Thyroid gland (tissue), 4 donors: ENCODE data around the gene PARP1. TPM values are rescaled to one million over a fixed set of nuclear protein-coding genes. Genes with fewer than 3 reads are reported as not detected.

Experiments used
- DNase-seq, 2 donors: peaks; one replicate each; pipeline ENCODE4 v3.0.0-alpha.2; 2019
- H3K27ac ChIP-seq, 3 donors: fragments of 200-600 bp; sonication (generic); 1 replicate in 2 of 3; 2 replicates in 1 of 3; pipeline ENCODE4 v1.5.1; 2016 to 2019; ENCODE audit warnings: mild to moderate bottlenecking in 1 of 3, moderate library complexity in 1 of 3
- H3K27me3 ChIP-seq: fragments of 200-600 bp; sonication (generic); one replicate; pipeline ENCODE4 v1.5.1; 2019
- H3K36me3 ChIP-seq, 2 donors: fragments of 200-600 bp; sonication (generic); one replicate each; pipeline ENCODE4 v1.5.1; 2016 to 2019
- H3K4me1 ChIP-seq, 2 donors: fragments of 200-600 bp; sonication (generic); one replicate each; pipeline ENCODE4 v1.5.1; 2017 to 2019
- H3K4me3 ChIP-seq, 3 donors: fragments of 200-600 bp; sonication (generic); replicated peaks in 1 of 3; 1 replicate in 2 of 3; 2 replicates in 1 of 3; pipeline ENCODE4 v1.5.1; 2016; ENCODE audit warnings: mild to moderate bottlenecking in 1 of 3
- H3K9me3 ChIP-seq: fragments of 200-600 bp; sonication (generic); one replicate; pipeline ENCODE4 v1.5.1; 2017
- CTCF ChIP-seq, 6 experiments: fragments of 200-600 bp in 3 of 6; fragments of 450-650 bp in 3 of 6; sonication (generic) in 3 of 6; IDR thresholded peaks; one replicate each; pipeline ENCODE4 v1.5.1; 2016 to 2019; ENCODE audit warnings: antibody characterized with exemption in 6 of 6, mild to moderate bottlenecking in 2 of 6, inconsistent platforms in 1 of 6, moderate library complexity in 1 of 6
- POLR2A ChIP-seq, 2 donors: fragments of 450-650 bp; IDR thresholded peaks; one replicate each; pipeline ENCODE4 v1.6.1; 2017; ENCODE audit warnings: antibody characterized with exemption in 2 of 2, mild to moderate bottlenecking in 2 of 2, moderate library complexity in 1 of 2
- WGBS, 2 donors: methylation state at CpG; one replicate each; pipeline ENCODE4 v1.1.5; 2017; 5-methylcytosine and 5-hydroxymethylcytosine counted together
- intact Hi-C: fragments of 100-400 bp; cut with DNase I; formaldehyde crosslinking; loops from one replicate; pipeline ENCODE4 v1.15.1; 2023
- total RNA-seq, 4 donors: library from RNA; depleted of rRNA; stranded (reverse); fragments of >200 nt; gene quantifications; one replicate each; pipeline ENCODE4 v1.2.3, GENCODE V29; 2016

Gene PARP1
- total RNA-seq, 4 donors from 2014 or later: 47.8 to 103 (median 90.5) TPM

DNA sequence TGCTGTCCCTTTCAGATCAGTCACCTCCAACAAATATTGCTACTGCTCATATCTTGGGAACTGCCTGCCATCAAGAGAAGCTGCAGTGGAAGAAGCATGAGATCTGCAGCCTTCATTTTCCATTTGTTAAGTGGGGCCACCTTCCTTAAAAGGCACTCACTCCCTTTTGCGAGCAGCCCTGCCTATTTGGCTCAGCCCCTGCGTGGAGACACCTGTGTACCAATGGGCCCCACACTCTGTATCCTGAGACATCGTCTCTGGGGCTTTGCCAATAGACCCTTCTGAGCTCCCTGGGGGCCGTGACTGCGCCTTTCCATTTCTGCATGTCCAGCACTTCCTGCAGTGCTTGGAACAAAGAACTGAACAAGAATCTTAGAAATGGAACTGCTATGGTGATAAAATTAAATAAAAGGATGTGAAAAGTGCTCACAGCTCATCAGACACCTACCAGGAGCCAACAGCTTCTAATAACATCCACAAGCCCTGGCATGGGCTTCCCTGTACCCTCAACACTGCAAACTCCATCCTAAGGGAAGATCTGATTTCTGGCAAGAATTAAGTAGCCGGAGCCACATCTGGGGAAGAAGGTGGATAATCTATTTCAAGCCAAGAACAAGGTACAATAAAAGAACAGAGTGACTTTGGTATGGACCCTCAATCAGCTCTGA is 36.7 kb downstream of the PARP1 start:
- H3K4me1 ChIP-seq: peaks cover 20 to 27% of the 10 kb centered on the region in 2 donors
- WGBS, 2 donors: 91 to 94% methylated on average over 6 of the region's 6 CpGs
- H3K9me3 ChIP-seq: no peaks in the 10 kb centered on the region
- H3K4me3 ChIP-seq: no peak overlapping the region
- H3K27me3 ChIP-seq: no peaks in the 10 kb centered on the region
- intact Hi-C loops: no loop called here
- no peak for TF ChIP-seq POLR2A (IDR thresholded peaks at IDR 0.05)
- no peak for TF ChIP-seq CTCF (IDR thresholded peaks at IDR 0.05)
- peaks cover 39 to 54% of the 10 kb centered on the region in 2 donors for H3K36me3 ChIP-seq
- H3K27ac ChIP-seq: no peak overlapping the region
- no peak for DNase-seq

DNA sequence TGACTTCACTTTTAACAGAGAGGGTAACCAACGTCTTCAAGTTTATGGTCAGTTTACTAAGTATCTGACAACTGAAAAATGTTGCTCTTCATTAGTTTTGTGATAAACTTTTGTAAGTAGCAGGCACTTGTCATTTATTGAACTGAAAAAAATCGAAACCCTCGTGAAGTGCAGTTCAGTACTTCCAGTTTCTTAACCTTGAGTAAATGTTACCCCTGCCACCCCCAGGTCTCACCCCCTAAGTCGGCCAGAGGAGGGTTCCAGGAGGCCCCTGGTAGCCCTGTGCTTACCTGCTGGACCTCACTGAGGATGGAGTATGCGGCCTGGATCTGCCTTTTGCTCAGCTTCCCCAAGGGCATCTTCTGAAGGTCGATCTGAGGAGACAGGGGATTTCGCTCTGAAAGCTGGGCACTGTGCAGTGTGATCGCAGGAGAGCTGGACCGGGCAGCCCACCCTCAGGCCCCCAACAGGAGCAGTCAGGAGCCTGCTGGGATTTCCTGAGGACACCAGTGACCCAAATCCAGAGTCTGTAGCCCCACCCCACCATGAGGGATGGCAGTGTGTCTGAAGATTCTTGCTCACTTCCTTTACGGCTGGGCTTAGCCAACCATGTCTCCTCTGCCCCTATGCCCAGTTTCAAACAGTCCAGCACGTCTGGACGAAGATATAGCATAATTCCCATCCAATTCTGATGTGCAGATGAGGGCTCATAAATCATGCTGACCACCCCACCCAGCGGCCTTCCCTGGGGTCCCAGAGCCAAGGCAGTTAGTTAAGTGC is 37.6 kb downstream of the PARP1 start:
- H3K9me3 ChIP-seq: no peaks in the 10 kb centered on the region
- H3K27me3 ChIP-seq: no peaks in the 10 kb centered on the region
- no peak overlapping the region for H3K4me3 ChIP-seq
- H3K27ac ChIP-seq: no peak overlapping the region
- DNase-seq: no peak
- TF ChIP-seq CTCF (IDR thresholded peaks at IDR 0.05) (no peak), POLR2A (IDR thresholded peaks at IDR 0.05) (no peak)
- intact Hi-C loops: no loop called here
- peaks cover 28 to 32% of the 10 kb centered on the region in 2 donors for H3K4me1 ChIP-seq
- 91 to 93% methylated on average over 11 to 12 of the region's 13 CpGs for WGBS, 2 donors
- H3K36me3 ChIP-seq: peaks cover 35 to 48% of the 10 kb centered on the region in 2 donors

DNA sequence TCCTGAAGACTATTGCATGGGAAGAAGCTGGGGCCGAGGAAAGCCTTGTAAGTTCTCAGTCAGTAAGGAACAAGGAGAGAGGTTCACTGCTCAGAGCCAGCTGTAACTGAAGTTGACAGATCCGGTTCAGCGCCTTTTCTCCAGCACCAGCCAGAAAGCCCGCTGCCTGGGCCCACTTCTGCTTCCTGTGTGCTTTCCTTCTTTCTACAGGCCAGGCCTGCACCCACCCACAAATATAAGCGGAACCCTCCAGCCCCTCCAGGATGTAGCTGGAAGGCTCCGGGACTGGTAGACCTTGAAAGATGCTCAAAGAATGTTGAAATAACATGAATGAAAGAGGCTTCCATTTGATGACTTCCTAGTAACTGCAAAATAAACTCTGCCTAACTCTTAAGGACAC is 38.8 kb downstream of the PARP1 start:
- peaks cover 28 to 32% of the 10 kb centered on the region in 2 donors for H3K4me1 ChIP-seq
- no peaks in the 10 kb centered on the region for H3K9me3 ChIP-seq
- H3K27ac ChIP-seq: no peak overlapping the region
- no peaks in the 10 kb centered on the region for H3K27me3 ChIP-seq
- H3K4me3 ChIP-seq: no peak overlapping the region
- DNase-seq: peak; percentile 65 to 66
- H3K36me3 ChIP-seq: peaks cover 31 to 48% of the 10 kb centered on the region in 2 donors
- intact Hi-C loops: no loop called here
- WGBS, 2 donors: 36 to 59% methylated on average over 6 of the region's 6 CpGs
- TF ChIP-seq POLR2A (IDR thresholded peaks at IDR 0.05): no peak

DNA sequence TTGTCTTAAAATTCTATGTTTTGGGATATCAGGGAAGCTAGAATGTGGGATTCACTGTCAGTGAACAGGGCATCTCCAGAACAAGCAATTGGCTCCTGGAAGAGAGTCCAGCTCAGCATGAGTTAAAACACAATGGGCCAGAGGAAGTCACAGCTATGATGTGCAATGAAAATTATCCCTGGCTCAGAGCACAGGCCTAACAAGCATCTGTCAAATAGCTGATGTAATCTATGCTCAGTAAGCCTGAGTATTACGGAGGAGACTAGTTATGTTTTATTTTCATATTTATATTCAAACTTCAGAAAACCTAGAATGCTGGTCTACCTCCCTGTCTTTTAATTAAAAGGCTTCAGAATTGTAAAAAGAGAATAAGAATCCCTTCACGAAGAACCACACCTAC is 41.6 kb downstream of the PARP1 start:
- Histone ChIP-seq H3K27me3 (no peaks in the 10 kb centered on the region), H3K4me1 (peaks cover 28 to 32% of the 10 kb centered on the region in 2 donors), H3K27ac (no peak overlapping the region), H3K4me3 (no peak overlapping the region), H3K9me3 (no peaks in the 10 kb centered on the region), H3K36me3 (peaks cover 42 to 53% of the 10 kb centered on the region in 2 donors)
- no peak for DNase-seq
- TF ChIP-seq CTCF (IDR thresholded peaks at IDR 0.05) (no peak), POLR2A (IDR thresholded peaks at IDR 0.05) (no peak)
- 89 to 94% methylated on average over 2 of the region's 2 CpGs for WGBS, 2 donors
- intact Hi-C loops: no loop called here

DNA sequence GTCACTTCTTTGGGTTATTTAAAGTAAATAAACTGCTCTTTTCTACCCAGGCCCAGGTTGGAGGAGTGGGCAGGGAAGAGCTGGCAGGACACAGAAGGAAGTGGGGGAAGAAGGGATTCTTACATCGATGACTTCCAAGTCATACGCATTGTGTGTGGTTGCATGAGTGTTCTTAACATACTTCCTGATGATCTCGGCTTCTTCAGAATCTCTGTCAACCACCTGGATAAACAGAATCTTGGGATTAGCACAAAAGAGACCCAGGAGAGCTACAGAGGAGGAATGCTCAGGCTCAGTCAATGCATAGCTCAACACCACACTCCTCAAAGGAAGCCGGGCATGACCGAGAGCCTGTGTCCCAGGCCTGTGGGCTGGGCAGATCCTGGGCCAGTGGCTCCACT is 42.1 kb downstream of the PARP1 start:
- Histone ChIP-seq H3K27me3 (no peaks in the 10 kb centered on the region), H3K36me3 (peaks cover 47 to 55% of the 10 kb centered on the region in 2 donors), H3K4me1 (peaks cover 28 to 32% of the 10 kb centered on the region in 2 donors), H3K9me3 (no peaks in the 10 kb centered on the region), H3K4me3 (no peak overlapping the region), H3K27ac (no peak overlapping the region)
- TF ChIP-seq CTCF (IDR thresholded peaks at IDR 0.05) (no peak), POLR2A (IDR thresholded peaks at IDR 0.05) (no peak)
- intact Hi-C loops: no loop called here
- peak; percentile 37 to 52 for DNase-seq
- WGBS, 2 donors: 52 to 54% methylated on average over 5 of the region's 5 CpGs
